ENCODE results near the gene SHISA2.

Gene SHISA2

DNA sequence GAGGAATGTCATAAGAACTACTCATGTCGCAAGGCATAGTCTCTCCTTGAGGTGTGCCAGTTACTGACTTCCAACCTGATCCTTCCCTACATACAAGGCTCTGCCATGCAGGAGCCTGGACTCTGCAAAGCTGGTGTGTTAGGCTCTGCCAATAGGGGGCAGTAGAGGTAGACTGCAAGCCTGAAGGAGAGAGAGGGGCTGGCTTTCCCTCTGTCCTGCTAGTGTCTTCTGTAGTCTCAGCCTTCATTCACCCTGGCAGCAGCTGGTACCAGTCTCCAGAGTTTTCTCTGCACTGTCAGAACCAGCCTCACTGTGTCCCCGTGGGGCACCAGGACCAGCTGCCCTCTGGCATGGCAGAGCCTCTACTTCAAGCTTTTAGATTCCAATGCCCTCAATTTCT lies 14.5 kb downstream of the SHISA2 start:
- TF ChIP-seq SUZ12 (IDR thresholded peaks at IDR 0.05; ENCODE audit: extremely low read depth, insufficient read depth, insufficient read length) = no peak
- TF ChIP-seq ZNF274 (IDR thresholded peaks at IDR 0.05; ENCODE audit: low read depth, low read length) = no peak
- no peak for TF ChIP-seq YY1 (IDR thresholded peaks at IDR 0.05; ENCODE audit: insufficient read depth, insufficient read length)
- H3K36me3 ChIP-seq (ENCODE audit: insufficient read depth, insufficient read length, low read length) = no peaks in the 10 kb centered on the region
- no peak overlapping the region for H3K4me3 ChIP-seq (ENCODE audit: insufficient read length, low read depth)
- peak; percentile 51 for DNase-seq (ENCODE audit: low read depth, low spot score)
- H3K9ac ChIP-seq (ENCODE audit: insufficient read length, low read depth) = no peak overlapping the region
- H3K4me1 ChIP-seq (ENCODE audit: insufficient read depth, insufficient read length) = no peaks in the 10 kb centered on the region
- H3K27me3 ChIP-seq (ENCODE audit: insufficient read depth, insufficient read length) = no peaks in the 10 kb centered on the region
- no peaks in the 10 kb centered on the region for H3K9me3 ChIP-seq (ENCODE audit: insufficient read depth, low read length)

DNA sequence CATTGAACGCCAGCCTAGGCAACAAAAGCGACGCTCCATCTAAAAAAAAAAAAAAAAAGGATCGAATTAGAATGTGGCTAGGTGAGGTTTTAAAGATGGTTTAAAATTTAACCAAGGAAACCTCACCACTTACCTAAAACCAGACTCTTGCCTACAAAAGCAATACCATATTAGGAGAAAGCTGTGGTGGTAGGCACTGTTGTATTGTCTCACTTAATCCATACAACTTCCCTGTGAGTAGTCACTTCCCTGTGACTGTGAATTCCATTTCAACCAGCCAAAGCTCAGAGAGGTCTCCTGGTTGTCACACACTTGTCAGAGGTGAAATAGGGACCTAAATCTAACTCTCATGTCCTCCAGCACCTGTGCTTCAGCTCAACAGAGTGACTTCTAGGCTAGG lies 15.4 kb downstream of the SHISA2 start:
- Histone ChIP-seq H3K27me3 (ENCODE audit: insufficient read depth, insufficient read length) (no peaks in the 10 kb centered on the region), H3K36me3 (ENCODE audit: insufficient read depth, insufficient read length, low read length) (no peaks in the 10 kb centered on the region), H3K4me1 (ENCODE audit: insufficient read depth, insufficient read length) (no peaks in the 10 kb centered on the region), H3K4me3 (ENCODE audit: insufficient read length, low read depth) (no peak overlapping the region), H3K9ac (ENCODE audit: insufficient read length, low read depth) (no peak overlapping the region), H3K9me3 (ENCODE audit: insufficient read depth, low read length) (no peaks in the 10 kb centered on the region)
- no peak for DNase-seq (ENCODE audit: low read depth, low spot score)
- no peak for TF ChIP-seq YY1 (IDR thresholded peaks at IDR 0.05; ENCODE audit: insufficient read depth, insufficient read length)
- TF ChIP-seq SUZ12 (IDR thresholded peaks at IDR 0.05; ENCODE audit: extremely low read depth, insufficient read depth, insufficient read length) = no peak
- TF ChIP-seq ZNF274 (IDR thresholded peaks at IDR 0.05; ENCODE audit: low read depth, low read length) = no peak

GRCh38 chr13:26034018-26034417 lies 17.8 kb downstream of the SHISA2 start:
- Histone ChIP-seq H3K4me3 (ENCODE audit: insufficient read length, low read depth) (no peak overlapping the region), H3K9me3 (ENCODE audit: insufficient read depth, low read length) (no peaks in the 10 kb centered on the region), H3K4me1 (ENCODE audit: insufficient read depth, insufficient read length) (no peaks in the 10 kb centered on the region), H3K9ac (ENCODE audit: insufficient read length, low read depth) (no peak overlapping the region), H3K27me3 (ENCODE audit: insufficient read depth, insufficient read length) (no peaks in the 10 kb centered on the region), H3K36me3 (ENCODE audit: insufficient read depth, insufficient read length, low read length) (no peaks in the 10 kb centered on the region)
- no peak for TF ChIP-seq ZNF274 (IDR thresholded peaks at IDR 0.05; ENCODE audit: low read depth, low read length)
- TF ChIP-seq SUZ12 (IDR thresholded peaks at IDR 0.05; ENCODE audit: extremely low read depth, insufficient read depth, insufficient read length) = no peak
- TF ChIP-seq YY1 (IDR thresholded peaks at IDR 0.05; ENCODE audit: insufficient read depth, insufficient read length) = no peak
- DNase-seq (ENCODE audit: low read depth, low spot score) = no peak

DNA sequence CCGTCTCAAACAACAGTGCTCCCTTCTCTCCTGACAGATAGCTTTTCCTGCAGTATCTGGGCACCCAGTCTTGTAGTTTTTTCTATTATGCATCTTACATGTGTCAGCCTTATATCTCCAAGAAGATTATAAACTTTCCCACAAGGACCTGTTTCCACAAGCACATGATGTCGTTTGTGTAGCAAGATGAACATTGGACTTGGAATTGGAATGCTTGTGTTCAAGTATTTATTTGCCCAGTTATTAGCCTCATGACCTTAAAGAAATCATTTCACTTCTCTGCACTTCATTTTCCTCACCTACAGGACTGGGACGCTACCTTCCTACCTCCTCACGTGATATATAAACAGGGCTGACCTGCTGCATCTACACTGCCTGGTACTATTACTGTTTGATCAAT lies 21.5 kb downstream of the SHISA2 start:
- H3K4me3 ChIP-seq (ENCODE audit: insufficient read length, low read depth) = no peak overlapping the region
- H3K27me3 ChIP-seq (ENCODE audit: insufficient read depth, insufficient read length) = no peaks in the 10 kb centered on the region
- H3K4me1 ChIP-seq (ENCODE audit: insufficient read depth, insufficient read length) = no peaks in the 10 kb centered on the region
- H3K36me3 ChIP-seq (ENCODE audit: insufficient read depth, insufficient read length, low read length) = no peaks in the 10 kb centered on the region
- no peak overlapping the region for H3K9ac ChIP-seq (ENCODE audit: insufficient read length, low read depth)
- no peak for TF ChIP-seq ZNF274 (IDR thresholded peaks at IDR 0.05; ENCODE audit: low read depth, low read length)
- TF ChIP-seq YY1 (IDR thresholded peaks at IDR 0.05; ENCODE audit: insufficient read depth, insufficient read length) = no peak
- no peak for TF ChIP-seq SUZ12 (IDR thresholded peaks at IDR 0.05; ENCODE audit: extremely low read depth, insufficient read depth, insufficient read length)
- no peaks in the 10 kb centered on the region for H3K9me3 ChIP-seq (ENCODE audit: insufficient read depth, low read length)
- DNase-seq (ENCODE audit: low read depth, low spot score) = no peak

DNA sequence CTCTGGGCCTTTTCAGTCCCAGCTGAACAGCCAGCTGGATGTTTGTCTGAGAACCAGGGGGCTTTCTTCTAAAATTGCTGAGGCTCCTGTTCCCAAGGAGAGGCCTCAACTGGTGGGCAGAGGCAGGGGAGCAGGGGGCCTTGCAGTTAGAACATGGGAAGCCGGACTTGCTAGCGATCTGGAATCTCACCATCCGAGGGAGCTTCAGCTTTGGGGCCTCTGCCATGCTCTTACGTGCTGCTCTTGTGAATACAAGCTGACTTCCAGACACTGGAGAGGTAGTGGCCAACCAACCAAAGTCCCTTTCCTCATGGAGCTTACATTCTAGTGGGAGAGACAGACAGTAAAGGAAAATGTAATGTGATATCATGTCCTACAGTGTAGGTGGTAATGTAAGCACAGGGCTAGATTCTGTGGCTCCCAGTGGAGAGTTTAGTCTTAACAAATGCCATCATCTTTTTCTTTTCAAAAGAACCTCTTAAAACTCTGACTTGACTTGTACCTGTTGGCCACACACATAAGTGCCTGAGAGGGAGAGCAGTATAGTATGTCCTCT lies 22.2 kb downstream of the SHISA2 start:
- H3K4me1 ChIP-seq (ENCODE audit: insufficient read depth, insufficient read length) = no peaks in the 10 kb centered on the region
- H3K27me3 ChIP-seq (ENCODE audit: insufficient read depth, insufficient read length) = no peaks in the 10 kb centered on the region
- no peaks in the 10 kb centered on the region for H3K36me3 ChIP-seq (ENCODE audit: insufficient read depth, insufficient read length, low read length)
- no peak for DNase-seq (ENCODE audit: low read depth, low spot score)
- no peaks in the 10 kb centered on the region for H3K9me3 ChIP-seq (ENCODE audit: insufficient read depth, low read length)
- TF ChIP-seq ZNF274 (IDR thresholded peaks at IDR 0.05; ENCODE audit: low read depth, low read length) = no peak
- no peak for TF ChIP-seq YY1 (IDR thresholded peaks at IDR 0.05; ENCODE audit: insufficient read depth, insufficient read length)
- no peak for TF ChIP-seq SUZ12 (IDR thresholded peaks at IDR 0.05; ENCODE audit: extremely low read depth, insufficient read depth, insufficient read length)
- no peak overlapping the region for H3K9ac ChIP-seq (ENCODE audit: insufficient read length, low read depth)
- no peak overlapping the region for H3K4me3 ChIP-seq (ENCODE audit: insufficient read length, low read depth)

DNA sequence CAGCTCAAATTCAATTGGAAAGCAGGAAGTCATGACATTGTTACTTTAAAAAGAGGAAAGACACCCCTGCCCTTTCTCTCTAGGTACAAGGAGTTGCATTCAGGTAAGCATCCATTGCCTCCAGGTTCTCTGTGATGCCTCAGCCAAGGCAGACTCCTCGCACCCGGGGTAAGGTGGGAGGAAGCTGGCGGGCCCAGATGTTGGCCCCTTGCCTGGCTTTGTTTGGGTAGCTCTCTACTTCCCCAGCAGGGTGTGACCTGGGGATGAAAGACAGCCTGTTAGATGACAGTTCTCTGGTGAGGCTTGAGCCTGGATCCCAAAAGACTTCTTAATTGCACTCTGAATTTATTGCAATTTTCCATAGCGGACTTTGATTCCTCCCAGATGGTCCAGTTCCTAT lies 25.6 kb downstream of the SHISA2 start:
- no peak overlapping the region for H3K9ac ChIP-seq (ENCODE audit: insufficient read length, low read depth)
- DNase-seq (ENCODE audit: low read depth, low spot score) = no peak
- no peak for TF ChIP-seq YY1 (IDR thresholded peaks at IDR 0.05; ENCODE audit: insufficient read depth, insufficient read length)
- TF ChIP-seq ZNF274 (IDR thresholded peaks at IDR 0.05; ENCODE audit: low read depth, low read length) = no peak
- TF ChIP-seq SUZ12 (IDR thresholded peaks at IDR 0.05; ENCODE audit: extremely low read depth, insufficient read depth, insufficient read length) = no peak

DNA sequence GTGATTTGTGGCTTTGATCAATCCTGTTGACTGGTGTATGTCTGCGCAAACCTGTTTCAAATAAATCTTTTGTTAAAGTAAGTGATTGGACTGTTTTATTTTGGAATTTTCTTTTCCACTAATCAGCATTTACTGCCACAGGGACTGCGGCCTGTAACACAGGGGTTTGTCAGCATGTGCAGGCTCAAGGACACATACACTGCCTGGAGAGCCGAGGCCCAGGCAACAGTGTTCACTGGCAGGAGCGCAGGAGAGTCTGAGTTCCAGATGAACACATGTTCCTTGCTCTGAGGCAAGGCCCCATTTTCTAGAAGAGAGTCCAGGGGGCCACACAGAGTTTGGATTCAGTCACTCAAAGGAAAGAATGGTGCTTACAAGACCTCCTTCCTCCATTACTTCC lies 26.0 kb downstream of the SHISA2 start:
- H3K4me3 ChIP-seq (ENCODE audit: insufficient read length, low read depth) = no peak overlapping the region
- H3K36me3 ChIP-seq (ENCODE audit: insufficient read depth, insufficient read length, low read length) = no peaks in the 10 kb centered on the region
- no peaks in the 10 kb centered on the region for H3K9me3 ChIP-seq (ENCODE audit: insufficient read depth, low read length)
- no peaks in the 10 kb centered on the region for H3K4me1 ChIP-seq (ENCODE audit: insufficient read depth, insufficient read length)
- no peak overlapping the region for H3K9ac ChIP-seq (ENCODE audit: insufficient read length, low read depth)
- TF ChIP-seq ZNF274 (IDR thresholded peaks at IDR 0.05; ENCODE audit: low read depth, low read length) (no peak), YY1 (IDR thresholded peaks at IDR 0.05; ENCODE audit: insufficient read depth, insufficient read length) (no peak), SUZ12 (IDR thresholded peaks at IDR 0.05; ENCODE audit: extremely low read depth, insufficient read depth, insufficient read length) (no peak)
- no peak for DNase-seq (ENCODE audit: low read depth, low spot score)
- H3K27me3 ChIP-seq (ENCODE audit: insufficient read depth, insufficient read length) = no peaks in the 10 kb centered on the region

More for the DNA sequence above, 25.6 kb downstream of the SHISA2 start:
- Histone ChIP-seq H3K4me1 (ENCODE audit: insufficient read depth, insufficient read length) (no peaks in the 10 kb centered on the region), H3K9me3 (ENCODE audit: insufficient read depth, low read length) (no peaks in the 10 kb centered on the region), H3K27me3 (ENCODE audit: insufficient read depth, insufficient read length) (no peaks in the 10 kb centered on the region), H3K36me3 (ENCODE audit: insufficient read depth, insufficient read length, low read length) (no peaks in the 10 kb centered on the region), H3K4me3 (ENCODE audit: insufficient read length, low read depth) (no peak overlapping the region)

Measured in NT2/D1 (cell line).